Natural killer cell (primary cell): ENCODE measurements around the gene FAM110A. TPM values are rescaled to one million over a fixed set of nuclear protein-coding genes. Genes with fewer than 3 reads are reported as not detected.

ENCODE experiments used
- ATAC-seq, 3 donors: fragments of 150-1000 bp in 2 of 3; fragments of 200-7000 bp in 1 of 3; cut with Tn5 transposase; 1 replicate in 1 of 3; 2 replicates in 2 of 3; pipeline ENCODE4 v1.10.0; 2021; ENCODE audit warnings: mild to moderate bottlenecking in 2 of 3, moderate library complexity in 2 of 3
- DNase-seq, 2 donors: peaks; one replicate each; pipeline versions ENCODE4 v3.0.0 to v3.0.0-alpha.2; 2013 to 2021; ENCODE audit warnings: mixed read lengths in 1 of 2
- H3K27ac ChIP-seq: one replicate; pipeline ENCODE4 v1.5.1; 2013; ENCODE audit warnings: mild to moderate bottlenecking, low read length
- H3K27me3 ChIP-seq: one replicate; pipeline ENCODE4 v1.6.1; 2013; ENCODE audit warnings: low read length; ENCODE audit not compliant: control insufficient read depth, insufficient read depth
- H3K36me3 ChIP-seq: one replicate; pipeline ENCODE4 v1.6.1; 2013; ENCODE audit warnings: low read length; ENCODE audit not compliant: control insufficient read depth, insufficient read depth
- H3K4me1 ChIP-seq: one replicate; pipeline ENCODE4 v1.6.1; 2013; ENCODE audit warnings: low read length; ENCODE audit not compliant: control insufficient read depth, insufficient read depth
- H3K4me3 ChIP-seq: one replicate; pipeline ENCODE4 v1.5.1; 2013; ENCODE audit warnings: low read length
- H3K9me3 ChIP-seq: one replicate; pipeline ENCODE4 v1.6.1; 2013; ENCODE audit warnings: low read length; ENCODE audit not compliant: control insufficient read depth, insufficient read depth
- H3K27ac Mint-ChIP-seq, 2 donors: one replicate each; pipeline ENCODE4 v1.8.0; 2022; ENCODE audit warnings: mild to moderate bottlenecking in 2 of 2, mixed read lengths in 2 of 2, moderate library complexity in 1 of 2
- H3K27me3 Mint-ChIP-seq, 2 donors: one replicate each; pipeline ENCODE4 v1.8.0; 2022; ENCODE audit warnings: low read depth in 2 of 2, mixed read lengths in 2 of 2
- H3K36me3 Mint-ChIP-seq: one replicate; pipeline ENCODE4 v1.8.0; 2022; ENCODE audit warnings: mixed read lengths
- H3K4me1 Mint-ChIP-seq, 2 donors: one replicate each; pipeline ENCODE4 v1.8.0; 2022; ENCODE audit warnings: mixed read lengths in 2 of 2
- H3K4me3 Mint-ChIP-seq: one replicate; pipeline ENCODE4 v1.8.0; 2022; ENCODE audit warnings: mild to moderate bottlenecking, moderate library complexity, mixed read lengths
- H3K9me3 Mint-ChIP-seq, 2 donors: one replicate each; pipeline ENCODE4 v1.8.0; 2022; ENCODE audit warnings: mixed read lengths in 2 of 2
- CTCF ChIP-seq: fragments of 200-600 bp; IDR thresholded peaks from one replicate; pipeline ENCODE4 v1.8.0; 2022; ENCODE audit warnings: antibody characterized with exemption
- WGBS: methylation state at CpG from one replicate; pipeline ENCODE4 v1.1.7; 2013; ENCODE audit warnings: missing lambda C conversion rate; ENCODE audit not compliant: insufficient coverage; 5-methylcytosine and 5-hydroxymethylcytosine counted together
- intact Hi-C: fragments of 100-400 bp; cut with micrococcal nuclease; formaldehyde crosslinking; loops from one replicate; pipeline ENCODE4 v1.14.2; 2022
- total RNA-seq, 4 donors: library from RNA; stranded (reverse); fragments of 120-200 nt in 1 of 4; gene quantifications; one replicate each; pipeline versions ENCODE4 v1.2.3 to v1.2.4, GENCODE V29; 2013 to 2022

FAM110A gene
- total RNA-seq, 3 donors from 2014 or later (not counting 1 experiment from before 2014, with no cell fraction given) = 25.1 to 91.0 (median 31.8) TPM

- H3K27ac ChIP-seq = no peak overlapping the region
- intact Hi-C loops = no loop called here
- DNase-seq (no peak), ATAC-seq (no peak)
- no peak overlapping the region for H3K4me3 ChIP-seq
- peaks cover 50% of the 10 kb centered on the region for H3K4me1 ChIP-seq
- 29% methylated on average over 58 of the region's 62 CpGs for WGBS
- no peaks in the 10 kb centered on the region for H3K36me3 ChIP-seq
- no peaks in the 10 kb centered on the region for H3K9me3 Mint-ChIP-seq
- no peaks in the 10 kb centered on the region for H3K36me3 Mint-ChIP-seq
- H3K27me3 ChIP-seq = no peaks in the 10 kb centered on the region
- no peaks in the 10 kb centered on the region for H3K9me3 ChIP-seq
- no peak overlapping the region for H3K27ac Mint-ChIP-seq
- TF ChIP-seq CTCF = no peak
- peaks cover 33 to 39% of the 10 kb centered on the region in 2 donors for H3K4me1 Mint-ChIP-seq
- H3K4me3 Mint-ChIP-seq = peak overlapping the region; percentile 37
- H3K27me3 Mint-ChIP-seq = no peaks in the 10 kb centered on the region
Observed at GRCh38 chr20:841568-842546, 8.3 kb downstream of the FAM110A start.

- no peaks in the 10 kb centered on the region for H3K36me3 Mint-ChIP-seq
- peak overlapping the region; percentile 9 for H3K4me3 Mint-ChIP-seq
- WGBS = 89% methylated on average over 2 of the region's 2 CpGs
- H3K27me3 Mint-ChIP-seq = no peaks in the 10 kb centered on the region
- no peak for TF ChIP-seq CTCF
- peaks cover 57% of the 10 kb centered on the region for H3K4me1 ChIP-seq
- H3K36me3 ChIP-seq = no peaks in the 10 kb centered on the region
- H3K4me1 Mint-ChIP-seq = peaks cover 35 to 41% of the 10 kb centered on the region in 2 donors
- DNase-seq = no peak
- no peak for ATAC-seq
- no peak overlapping the region for H3K4me3 ChIP-seq
- no peaks in the 10 kb centered on the region for H3K27me3 ChIP-seq
- H3K9me3 ChIP-seq = no peaks in the 10 kb centered on the region
- no peak overlapping the region for H3K27ac ChIP-seq
- H3K9me3 Mint-ChIP-seq = no peaks in the 10 kb centered on the region
- no peak overlapping the region for H3K27ac Mint-ChIP-seq
- intact Hi-C loops = no loop called here
Observed at GRCh38 chr20:842547-842940, 9.0 kb downstream of the FAM110A start.

DNA sequence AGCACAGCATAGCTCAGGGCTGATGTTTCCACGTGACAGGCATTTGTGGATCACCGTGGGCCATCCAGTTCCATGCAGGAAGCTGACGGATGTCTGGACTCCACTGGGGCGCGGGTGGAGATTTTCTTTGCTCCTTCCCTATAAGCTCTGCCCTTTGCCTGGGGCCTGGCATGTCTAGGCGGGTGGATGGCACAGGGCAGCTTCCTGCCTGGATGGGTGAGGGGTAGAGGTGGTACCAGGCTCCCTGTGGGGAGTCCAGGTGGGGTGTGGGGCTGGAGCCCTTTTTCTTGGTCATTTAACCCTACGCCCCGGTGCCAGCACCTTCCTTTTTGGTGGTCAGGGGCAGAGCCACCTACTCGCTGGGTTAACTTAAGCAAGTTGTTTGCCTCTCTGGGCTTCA, 10.4 kb downstream of the FAM110A start:
- Histone ChIP-seq H3K9me3 (no peaks in the 10 kb centered on the region), H3K36me3 (no peaks in the 10 kb centered on the region), H3K27me3 (no peaks in the 10 kb centered on the region), H3K4me1 (peaks cover 63% of the 10 kb centered on the region), H3K4me3 (no peak overlapping the region), H3K27ac (no peak overlapping the region)
- DNase-seq (no peak), ATAC-seq (no peak)
- TF ChIP-seq CTCF = no peak
- no peak overlapping the region for H3K4me3 Mint-ChIP-seq
- no peaks in the 10 kb centered on the region for H3K27me3 Mint-ChIP-seq
- 79% methylated on average over 9 of the region's 9 CpGs for WGBS
- peak overlapping the region; percentile 96 for H3K27ac Mint-ChIP-seq
- no peaks in the 10 kb centered on the region for H3K36me3 Mint-ChIP-seq
- no peaks in the 10 kb centered on the region for H3K9me3 Mint-ChIP-seq
- intact Hi-C loops = loop anchor here (1.0 kb wide), 1 partner anchor 11 kb away; the partner anchor contains the start of gene FAM110A
- H3K4me1 Mint-ChIP-seq = peaks cover 30 to 39% of the 10 kb centered on the region in 2 donors
